Right cardiac atrium (tissue), 5 donors: ENCODE data around the gene SLC10A7. TPM values are rescaled to one million over a fixed set of nuclear protein-coding genes. Genes with fewer than 3 reads are reported as not detected.
A peak's percentile ranks its signal among the peaks of the same experiment; 100 is the strongest.
"Not testable (repeated sequence)": the region's sequence is repeated elsewhere in the genome, so short reads cannot be mapped to it uniquely, and the experiment has no call there.

Experiments used
- ATAC-seq, 2 donors: fragments of 200-7000 bp; cut with Tn5 transposase; one replicate each; pipeline versions ENCODE4 v1.8.0 to v1.9.1; 2020; ENCODE audit warnings: moderate library complexity in 2 of 2, mild to moderate bottlenecking in 1 of 2
- DNase-seq, 3 donors: peaks; one replicate each; pipeline ENCODE4 v3.0.0-alpha.2; 2020
- H3K27ac ChIP-seq: one replicate; pipeline ENCODE4 v1.5.1; 2013; ENCODE audit warnings: mild to moderate bottlenecking, low read length, control low read depth, moderate library complexity
- H3K27me3 ChIP-seq: one replicate; pipeline ENCODE4 v1.6.1; 2013; ENCODE audit not compliant: control insufficient read depth, insufficient read depth
- H3K4me1 ChIP-seq: one replicate; pipeline ENCODE4 v1.6.1; 2013; ENCODE audit warnings: low read length; ENCODE audit not compliant: control insufficient read depth, insufficient read depth
- H3K4me3 ChIP-seq: one replicate; pipeline ENCODE4 v1.5.1; 2013; ENCODE audit warnings: low read length, control low read depth
- H3K9me3 ChIP-seq: one replicate; pipeline ENCODE4 v1.6.1; 2013; ENCODE audit warnings: low read length; ENCODE audit not compliant: control insufficient read depth
- whole genome bisulfite sequencing: extraction: QIAGEN DNeasy Blood & Tissue Kit; methylation state at CpG from one replicate; pipeline ENCODE4 v1.1.7; 2013; 5-methylcytosine and 5-hydroxymethylcytosine counted together
- intact Hi-C, 4 donors: fragments of 100-400 bp; cut with DNase I; formaldehyde crosslinking; loops; one replicate each; pipeline versions ENCODE4 v1.11.0 to v1.14.0; 2022 to 2023
- polyA plus RNA-seq: library from polyadenylated mRNA; stranded (reverse); fragments of 200-250 nt; gene quantifications from one replicate; pipeline ENCODE4 v1.2.3, GENCODE V29; 2013
- total RNA-seq, 4 donors: library from RNA; stranded (reverse); fragmentation: NEBNext Ultra II Directional; extraction: Animal tissue kit (Norgen Biotek cat#: 25700); gene quantifications; one replicate each; pipeline ENCODE4 v1.2.1, GENCODE V29; 2021
- donor health status: healthy with polysubstance abuse.
- donor health status: DM: no; HTN: yes; CAD: no.
- donor health status: DM: no; HTN: no; CAD: no.
- donor health status: DM: no; HTN: yes; CAD: no; lungs with severe emphysema.
- donor health status: DM: yes; HTN: yes; CAD: no.

Gene SLC10A7
- total and polyA plus RNA-seq, 5 donors: 1.8 to 10.7 (median 5.3) TPM

DNA sequence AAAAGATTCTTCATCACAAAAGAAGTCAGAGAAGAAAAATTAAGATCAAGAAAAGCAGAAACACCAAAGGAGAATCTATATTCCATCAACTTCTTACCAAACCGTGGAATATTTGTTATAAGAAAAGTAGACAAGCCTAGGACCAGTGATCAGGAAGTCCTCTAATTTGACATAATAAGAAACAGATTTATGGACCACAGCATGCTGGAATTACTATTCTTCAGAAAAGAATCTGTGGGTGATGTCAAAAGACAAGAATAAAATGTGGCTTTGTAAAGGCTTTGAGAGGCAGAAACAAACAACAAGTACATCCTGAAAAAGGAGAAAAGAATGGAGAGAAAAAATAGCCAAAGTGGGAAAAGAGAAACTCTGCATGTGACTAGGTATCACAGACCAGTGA, 123.3 kb downstream of the SLC10A7 start:
- Histone ChIP-seq H3K9me3 (no peaks in the 10 kb centered on the region), H3K4me1 (peaks cover 2% of the 10 kb centered on the region), H3K27ac (no peak overlapping the region), H3K4me3 (no peak overlapping the region), H3K27me3 (no peaks in the 10 kb centered on the region)
- ATAC-seq (no peak), DNase-seq (no peak)
- intact Hi-C loops: no loop called here
- WGBS: 82% methylated on average over 1 of the region's 1 CpG

DNA sequence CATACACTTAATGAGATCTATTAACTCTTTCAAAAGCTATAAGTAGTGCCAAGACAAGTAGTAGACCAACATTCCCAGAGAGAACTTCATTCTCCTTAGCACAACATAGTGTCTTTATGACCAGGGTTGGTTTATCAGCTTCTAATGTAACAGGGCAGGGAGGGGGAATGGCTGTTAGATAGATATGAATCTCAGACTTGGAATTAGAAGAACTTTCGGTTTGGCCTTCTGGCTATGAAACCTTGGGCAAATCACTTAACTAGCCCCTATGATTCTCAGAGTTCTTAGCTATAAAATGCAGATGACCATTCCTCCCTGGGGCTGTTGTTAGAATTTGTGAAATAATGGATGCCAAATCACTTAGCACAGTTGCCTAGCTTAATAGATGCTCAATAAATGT, 132.2 kb downstream of the SLC10A7 start:
- 98% methylated on average over 1 of the region's 1 CpG for WGBS
- Histone ChIP-seq H3K9me3 (no peaks in the 10 kb centered on the region), H3K27ac (no peak overlapping the region), H3K4me3 (no peak overlapping the region), H3K4me1 (no peaks in the 10 kb centered on the region), H3K27me3 (no peaks in the 10 kb centered on the region)
- intact Hi-C loops: no loop called here
- ATAC-seq (no peak), DNase-seq (no peak)

- no peak for DNase-seq
- intact Hi-C loops: no loop called here
- 54% methylated on average over 1 of the region's 1 CpG for WGBS
- no peaks in the 10 kb centered on the region for H3K9me3 ChIP-seq
- no peaks in the 10 kb centered on the region for H3K27me3 ChIP-seq
- ATAC-seq: no peak
- no peak overlapping the region for H3K27ac ChIP-seq
- no peak overlapping the region for H3K4me3 ChIP-seq
- no peaks in the 10 kb centered on the region for H3K4me1 ChIP-seq
Measured at GRCh38 chr4:146382194-146382593, 139.5 kb downstream of the SLC10A7 start.

- intact Hi-C loops: no loop called here
- 83% methylated on average over 2 of the region's 2 CpGs for WGBS
- ATAC-seq: no peak
- no peaks in the 10 kb centered on the region for H3K27me3 ChIP-seq
- H3K4me3 ChIP-seq: no peak overlapping the region
- H3K4me1 ChIP-seq: no peaks in the 10 kb centered on the region
- no peaks in the 10 kb centered on the region for H3K9me3 ChIP-seq
- DNase-seq: no peak
- H3K27ac ChIP-seq: no peak overlapping the region
Measured at GRCh38 chr4:146381263-146381872, 140.4 kb downstream of the SLC10A7 start.

DNA sequence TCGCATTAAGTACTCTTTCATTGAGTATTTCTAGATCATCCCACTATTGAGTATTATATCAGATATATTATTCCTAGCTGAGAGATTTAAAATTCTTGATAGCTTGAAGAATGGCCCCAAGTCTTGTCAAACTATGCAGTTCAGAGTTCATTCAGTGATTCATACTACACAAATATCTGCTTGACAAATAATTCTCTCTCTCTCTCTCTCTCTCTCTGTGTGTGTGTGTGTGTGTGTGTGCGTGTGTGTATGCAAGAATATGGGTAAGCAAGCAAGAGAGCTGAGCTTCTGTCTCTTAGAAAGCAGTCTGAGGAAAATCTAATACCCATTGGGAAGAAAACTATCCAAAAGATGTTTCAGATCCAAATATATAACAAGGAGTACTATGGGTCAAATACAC, 142.0 kb downstream of the SLC10A7 start:
- DNase-seq (no peak), ATAC-seq (no peak)
- Histone ChIP-seq H3K27ac (no peak overlapping the region), H3K9me3 (no peaks in the 10 kb centered on the region), H3K4me3 (no peak overlapping the region), H3K4me1 (no peaks in the 10 kb centered on the region), H3K27me3 (no peaks in the 10 kb centered on the region)
- intact Hi-C loops: no loop called here
- WGBS: 97% methylated on average over 2 of the region's 2 CpGs

- DNase-seq (no peak), ATAC-seq (no peak)
- Histone ChIP-seq H3K9me3 (no peaks in the 10 kb centered on the region), H3K27me3 (no peaks in the 10 kb centered on the region), H3K27ac (no peak overlapping the region), H3K4me1 (peaks cover 1% of the 10 kb centered on the region), H3K4me3 (no peak overlapping the region)
- WGBS: 97% methylated on average over 1 of the region's 1 CpG
- intact Hi-C loops: no loop called here
Measured at GRCh38 chr4:146371812-146372211, 149.9 kb downstream of the SLC10A7 start.

DNA sequence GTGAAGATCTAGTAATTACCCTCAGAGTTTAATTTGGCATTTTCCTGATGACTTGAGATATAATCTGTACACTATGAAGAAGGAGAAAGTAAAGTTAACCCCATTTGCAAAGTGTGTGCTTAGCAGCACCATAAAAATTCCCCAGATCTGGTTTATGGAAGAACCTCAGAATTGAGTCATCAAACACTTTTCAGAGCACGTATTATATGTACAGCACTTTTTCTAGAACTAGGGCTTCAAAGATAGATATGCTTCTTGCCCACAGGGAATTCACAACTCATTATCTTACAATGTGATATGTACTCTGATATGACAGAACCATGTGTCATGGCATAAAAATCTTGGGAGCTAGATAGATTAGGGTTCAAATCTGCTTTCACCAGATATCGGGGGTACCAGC, 150.9 kb downstream of the SLC10A7 start:
- Histone ChIP-seq H3K27me3 (no peaks in the 10 kb centered on the region), H3K27ac (no peak overlapping the region), H3K9me3 (no peaks in the 10 kb centered on the region), H3K4me3 (no peak overlapping the region), H3K4me1 (peaks cover 1% of the 10 kb centered on the region)
- ATAC-seq (no peak), DNase-seq (no peak)
- WGBS: 92% methylated on average over 2 of the region's 2 CpGs
- intact Hi-C loops: no loop called here

GRCh38 chr4:146369446-146369845, 152.3 kb downstream of the SLC10A7 start:
- H3K9me3 ChIP-seq: no peaks in the 10 kb centered on the region
- no peak overlapping the region for H3K27ac ChIP-seq
- intact Hi-C loops: no loop called here
- DNase-seq (no peak), ATAC-seq (no peak)
- 94% methylated on average over 3 of the region's 3 CpGs for WGBS
- peaks cover 1% of the 10 kb centered on the region for H3K4me1 ChIP-seq
- H3K27me3 ChIP-seq: no peaks in the 10 kb centered on the region
- H3K4me3 ChIP-seq: no peak overlapping the region

- intact Hi-C loops: no loop called here
- 44% methylated on average over 2 of the region's 2 CpGs for WGBS
- Histone ChIP-seq H3K4me1 (peaks cover 1% of the 10 kb centered on the region), H3K27ac (no peak overlapping the region), H3K27me3 (no peaks in the 10 kb centered on the region), H3K9me3 (no peaks in the 10 kb centered on the region), H3K4me3 (no peak overlapping the region)
- ATAC-seq: peak; percentile 67 to 99
- DNase-seq: no peak
Measured at GRCh38 chr4:146368209-146368608, 153.5 kb downstream of the SLC10A7 start.

- H3K27me3 ChIP-seq: no peaks in the 10 kb centered on the region
- 85% methylated on average over 1 of the region's 1 CpG for WGBS
- H3K4me3 ChIP-seq: no peak overlapping the region
- H3K27ac ChIP-seq: no peak overlapping the region
- peaks cover 1% of the 10 kb centered on the region for H3K4me1 ChIP-seq
- DNase-seq (no peak), ATAC-seq (no peak)
- intact Hi-C loops: no loop called here
- no peaks in the 10 kb centered on the region for H3K9me3 ChIP-seq
Measured at GRCh38 chr4:146367347-146367746, 154.4 kb downstream of the SLC10A7 start.

DNA sequence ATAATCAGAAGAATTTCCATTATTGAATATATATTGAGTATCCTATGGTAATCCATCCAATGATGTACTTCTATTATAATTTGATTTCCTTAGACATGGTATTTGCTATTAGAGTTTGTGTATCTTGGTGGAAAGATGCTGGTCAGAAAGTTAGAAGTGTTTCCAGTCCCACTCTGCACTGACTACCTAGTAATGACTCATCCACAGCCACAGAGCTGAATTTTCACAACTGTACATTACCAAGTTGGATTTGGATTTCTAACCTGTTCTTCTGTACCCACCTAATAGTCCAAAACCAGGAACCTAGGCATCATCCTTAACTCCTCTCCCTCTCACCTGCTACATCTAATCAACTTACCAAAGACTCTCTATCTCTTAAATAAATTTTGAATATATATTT, 162.0 kb downstream of the SLC10A7 start:
- no peak for ATAC-seq
- no peak overlapping the region for H3K4me3 ChIP-seq
- no peak for DNase-seq
- no peaks in the 10 kb centered on the region for H3K9me3 ChIP-seq
- intact Hi-C loops: no loop called here
- H3K27ac ChIP-seq: no peak overlapping the region
- H3K27me3 ChIP-seq: no peaks in the 10 kb centered on the region
- H3K4me1 ChIP-seq: no peaks in the 10 kb centered on the region

DNA sequence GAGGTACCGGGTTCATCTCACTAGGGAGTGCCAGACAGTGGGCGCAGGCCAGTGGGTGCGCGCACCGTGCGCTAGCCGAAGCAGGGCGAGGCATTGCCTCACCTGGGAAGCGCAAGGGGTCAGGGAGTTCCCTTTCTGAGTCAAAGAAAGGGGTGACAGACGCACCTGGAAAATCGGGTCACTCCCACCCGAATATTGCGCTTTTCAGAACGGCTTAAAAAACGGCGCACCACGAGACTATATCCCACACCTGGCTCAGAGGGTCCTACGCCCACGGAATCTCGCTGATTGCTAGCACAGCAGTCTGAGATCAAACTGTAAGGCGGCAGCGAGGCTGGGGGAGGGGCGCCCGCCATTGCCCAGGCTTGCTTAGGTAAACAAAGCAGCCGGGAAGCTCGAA, 171.6 kb downstream of the SLC10A7 start:
- H3K4me1 ChIP-seq, intact Hi-C loops, H3K4me3 ChIP-seq, H3K27me3 ChIP-seq, ATAC-seq, DNase-seq, H3K27ac ChIP-seq, H3K9me3 ChIP-seq: not testable (repeated sequence)
- 91% methylated on average over 9 of the region's 26 CpGs for WGBS
